IMR-90 (cell line): Measurements from ENCODE around the gene VPS26B. TPM values are rescaled to one million over a fixed set of nuclear protein-coding genes. Genes with fewer than 3 reads are reported as not detected.

Experiments used
- ATAC-seq: fragments of 200-7000 bp; cut with Tn5 transposase; 2 replicates; pipeline ENCODE4 v1.9.1; 2020; ENCODE audit warnings: low read depth, mild to moderate bottlenecking, moderate library complexity
- BruUV-seq: library from RNA; stranded (reverse); fragments of 400-500 nt; replicated peaks from 2 replicates; lab custom pipeline; 2021; lab: Mats Ljungman, UMichigan
- CTCF ChIA-PET: fragments of 300-600 bp; formaldehyde crosslinking; extraction: SDS; loops from one replicate; lab custom pipeline; 2021; ENCODE audit warnings: antibody characterized with exemption; lab: Yijun Ruan, JAX
- POLR2A ChIA-PET: fragments of 300-600 bp; sonication (Branson Sonifier 250); formaldehyde crosslinking; loops from one replicate; lab custom pipeline; 2022; ENCODE audit warnings: antibody characterized with exemption; ENCODE audit not compliant: unreplicated experiment; lab: Charles Lee
- DNase-seq: peaks from one replicate; pipeline ENCODE4 v3.0.0; 2013
- H2AFZ ChIP-seq: replicated peaks from 2 replicates; pipeline ENCODE3; 2013; ENCODE audit warnings: low read length, mild to moderate bottlenecking; ENCODE audit not compliant: poor library complexity
- H2AK5ac ChIP-seq: 2 replicates; pipeline ENCODE4 v1.6.1; 2013; ENCODE audit warnings: low read depth, low read length, inconsistent platforms
- H2AK9ac ChIP-seq: replicated peaks from 2 replicates; pipeline ENCODE3; 2013; ENCODE audit warnings: mild to moderate bottlenecking, low read depth, low read length, moderate library complexity; ENCODE audit not compliant: poor library complexity
- H2BK120ac ChIP-seq: 2 replicates; pipeline ENCODE4 v1.6.1; 2013; ENCODE audit warnings: low read depth, low read length, inconsistent platforms
- H2BK15ac ChIP-seq: 3 replicates; pipeline ENCODE4 v1.6.1; 2013; ENCODE audit warnings: low read depth, low read length, inconsistent platforms
- H2BK20ac ChIP-seq: 2 replicates; pipeline ENCODE4 v1.6.1; 2013; ENCODE audit warnings: low read depth, mild to moderate bottlenecking, inconsistent platforms, low read length, moderate library complexity
- H2BK5ac ChIP-seq: 2 replicates; pipeline ENCODE4 v1.6.1; 2013; ENCODE audit warnings: mild to moderate bottlenecking, low read depth, low read length, inconsistent platforms; ENCODE audit not compliant: poor library complexity, severe bottlenecking
- H3K14ac ChIP-seq: replicated peaks from 2 replicates; pipeline ENCODE4 v1.6.1; 2013; ENCODE audit warnings: low read depth, low read length, inconsistent platforms
- H3K18ac ChIP-seq: 2 replicates; pipeline ENCODE4 v1.6.1; 2013; ENCODE audit warnings: low read depth, low read length, control low read depth
- H3K23ac ChIP-seq: 2 replicates; pipeline ENCODE4 v1.6.1; 2013; ENCODE audit warnings: low read depth, low read length, inconsistent platforms
- H3K27ac ChIP-seq: 2 replicates; pipeline ENCODE4 v1.5.1; 2013; ENCODE audit warnings: mild to moderate bottlenecking, control low read depth, low read length; ENCODE audit not compliant: insufficient read depth
- H3K27me3 ChIP-seq: 2 replicates; pipeline ENCODE4 v1.6.1; 2013; ENCODE audit warnings: low read length; ENCODE audit not compliant: control insufficient read depth, insufficient read depth
- H3K36me3 ChIP-seq: 2 replicates; pipeline ENCODE4 v1.6.1; 2013; ENCODE audit warnings: low read length, mixed read lengths; ENCODE audit not compliant: control insufficient read depth, insufficient read depth
- H3K4ac ChIP-seq: 2 replicates; pipeline ENCODE4 v1.6.1; 2013; ENCODE audit warnings: low read depth, low read length, inconsistent platforms
- H3K4me1 ChIP-seq: 2 replicates; pipeline ENCODE4 v1.6.1; 2013; ENCODE audit warnings: low read length, mixed read lengths; ENCODE audit not compliant: control insufficient read depth, insufficient read depth
- H3K4me2 ChIP-seq: 2 replicates; pipeline ENCODE4 v1.6.1; 2013; ENCODE audit warnings: low read depth, mild to moderate bottlenecking, control low read depth, low read length, moderate library complexity
- H3K4me3 ChIP-seq: 2 replicates; pipeline ENCODE4 v1.5.1; 2013; ENCODE audit warnings: low read depth, mild to moderate bottlenecking, control low read depth, low read length, moderate library complexity; ENCODE audit not compliant: insufficient read depth
- H3K56ac ChIP-seq: 2 replicates; pipeline ENCODE4 v1.6.1; 2013; ENCODE audit warnings: low read length, inconsistent platforms; ENCODE audit not compliant: insufficient read depth; ENCODE audit errors: extremely low read depth
- H3K79me1 ChIP-seq, 2 experiments: 2 replicates each; pipeline ENCODE4 v1.6.1; 2013; ENCODE audit warnings: low read length in 2 of 2, inconsistent platforms in 1 of 2, low read depth in 1 of 2
- H3K9ac ChIP-seq: 2 replicates; pipeline ENCODE4 v1.6.1; 2013; ENCODE audit warnings: low read depth, low read length, control low read depth
- H3K9me1 ChIP-seq: 2 replicates; pipeline ENCODE4 v1.6.1; 2013; ENCODE audit warnings: low read length, inconsistent platforms; ENCODE audit not compliant: insufficient read depth
- H3K9me3 ChIP-seq: 2 replicates; pipeline ENCODE4 v1.6.1; 2013; ENCODE audit warnings: low read length; ENCODE audit not compliant: control insufficient read depth, insufficient read depth
- H4K20me1 ChIP-seq: 2 replicates; pipeline ENCODE4 v1.6.1; 2013; ENCODE audit warnings: low read length, inconsistent platforms; ENCODE audit not compliant: insufficient read depth
- H4K5ac ChIP-seq: 2 replicates; pipeline ENCODE4 v1.6.1; 2013; ENCODE audit warnings: mild to moderate bottlenecking, low read depth, low read length, control low read depth
- H4K8ac ChIP-seq, 2 experiments: 2 replicates each; pipeline ENCODE4 v1.6.1; 2013; ENCODE audit warnings: low read depth in 2 of 2, low read length in 2 of 2, control low read depth in 1 of 2, inconsistent platforms in 1 of 2
- H4K91ac ChIP-seq: 2 replicates; pipeline ENCODE4 v1.6.1; 2013; ENCODE audit warnings: low read depth, low read length, inconsistent platforms; ENCODE audit not compliant: insufficient read depth
- BHLHE40 ChIP-seq: fragments of 150-350 bp; IDR thresholded peaks from 2 replicates; pipeline ENCODE4 v1.6.1; 2016; ENCODE audit warnings: mild to moderate bottlenecking, low read depth, low read length
- CEBPB ChIP-seq: IDR thresholded peaks from 2 replicates; pipeline ENCODE4 v1.6.1; 2012; ENCODE audit warnings: low read depth, low read length, improper control_type of control experiment
- CHD1 ChIP-seq: IDR thresholded peaks from 2 replicates; pipeline ENCODE4 v1.6.1; 2012; ENCODE audit warnings: low read depth, low read length, improper control_type of control experiment
- CTCF ChIP-seq: conservative IDR thresholded peaks from 2 replicates; pipeline ENCODE4 v1.5.1; 2012; ENCODE audit warnings: mild to moderate bottlenecking, low read depth, low read length, improper control_type of control experiment
- ELK1 ChIP-seq: fragments of 150-350 bp; IDR thresholded peaks from 2 replicates; pipeline ENCODE4 v1.6.1; 2016; ENCODE audit warnings: low read depth, mild to moderate bottlenecking, low read length, moderate library complexity, borderline replicate concordance
- FOS ChIP-seq: fragments of 150-350 bp; IDR thresholded peaks from 2 replicates; pipeline ENCODE4 v1.6.1; 2016; ENCODE audit warnings: low read depth, low read length
- MAFK ChIP-seq: IDR thresholded peaks from 2 replicates; pipeline ENCODE4 v1.6.1; 2012; ENCODE audit warnings: low read depth, low read length, improper control_type of control experiment
- MAZ ChIP-seq: IDR thresholded peaks from 2 replicates; pipeline ENCODE4 v1.6.1; 2012; ENCODE audit warnings: low read depth, mild to moderate bottlenecking, low read length, improper control_type of control experiment, moderate library complexity, borderline replicate concordance
- MXI1 ChIP-seq: IDR thresholded peaks from 2 replicates; pipeline ENCODE4 v1.6.1; 2012; ENCODE audit warnings: low read depth, mild to moderate bottlenecking, low read length, moderate library complexity, borderline replicate concordance
- NFE2L2 ChIP-seq: fragments of 150-350 bp; IDR thresholded peaks from 2 replicates; pipeline ENCODE4 v1.6.1; 2016; ENCODE audit warnings: low read depth, mild to moderate bottlenecking, low read length
- POLR2A ChIP-seq: IDR thresholded peaks from 2 replicates; pipeline ENCODE4 v1.6.1; 2012; ENCODE audit warnings: mild to moderate bottlenecking, low read depth, low read length
- RAD21 ChIP-seq: IDR thresholded peaks from 2 replicates; pipeline ENCODE4 v1.6.1; 2012; ENCODE audit warnings: low read length, improper control_type of control experiment
- RCOR1 ChIP-seq: IDR thresholded peaks from 2 replicates; pipeline ENCODE4 v1.6.1; 2012; ENCODE audit warnings: mild to moderate bottlenecking, low read length, improper control_type of control experiment; ENCODE audit not compliant: insufficient replicate concordance
- RFX5 ChIP-seq: IDR thresholded peaks from 2 replicates; pipeline ENCODE4 v1.8.0; 2012; ENCODE audit warnings: low read depth, mild to moderate bottlenecking, low read length, moderate library complexity
- SMC3 ChIP-seq: fragments of 150-350 bp; IDR thresholded peaks from 2 replicates; pipeline ENCODE4 v1.6.1; 2016; ENCODE audit warnings: low read depth, mild to moderate bottlenecking, antibody characterized with exemption, low read length, moderate library complexity
- WGBS, 2 experiments: methylation state at CpG; one replicate each; pipeline versions ENCODE4 v1.1.5 to v1.1.7; 2013; ENCODE audit warnings: missing lambda C conversion rate in 2 of 2; ENCODE audit not compliant: insufficient read length in 1 of 2; ENCODE audit errors: extremely low coverage in 2 of 2; 5-methylcytosine and 5-hydroxymethylcytosine counted together
- dilution Hi-C: fragments of 300-500 bp; cut with HindIII; formaldehyde crosslinking; loops from one replicate; pipeline ENCODE4 v1.14.3; 2018; ENCODE audit warnings: low sequenced_read_pairs; ENCODE audit not compliant: unreplicated experiment
- in situ Hi-C: fragments of 300-500 bp; cut with MboI; formaldehyde crosslinking; loops from 3 replicates; pipeline ENCODE4 v1.14.3; 2019; ENCODE audit warnings: low sequenced_read_pairs, inconsistent platforms, mixed read lengths
- intact Hi-C: fragments of 100-400 bp; cut with micrococcal nuclease; formaldehyde crosslinking; loops from 2 replicates; pipeline ENCODE4 v1.10.0; 2022
- polyA plus RNA-seq, 3 experiments: library from polyadenylated mRNA; depleted of rRNA; stranded (reverse); fragments of >200 nt; gene quantifications; 2 replicates each; pipeline ENCODE4 v1.2.3, GENCODE V29; 2012; ENCODE audit warnings: low replicate concordance in 1 of 3
- total RNA-seq: library from RNA; depleted of rRNA; stranded (reverse); fragments of >200 nt; gene quantifications from 2 replicates; pipeline ENCODE4 v1.2.3, GENCODE V29; 2012
- TF ChIP-seq, protein P1 (sequence below): fragments of 150-350 bp; IDR thresholded peaks from 2 replicates; pipeline ENCODE4 v1.6.1; 2017; ENCODE audit warnings: mild to moderate bottlenecking, antibody characterized with exemption, low read length, low read depth

The VPS26B gene
- total and polyA plus RNA-seq, 2 of the 4 experiments (the other 2 are of a cell fraction): 41.6 to 51.1 TPM

DNA sequence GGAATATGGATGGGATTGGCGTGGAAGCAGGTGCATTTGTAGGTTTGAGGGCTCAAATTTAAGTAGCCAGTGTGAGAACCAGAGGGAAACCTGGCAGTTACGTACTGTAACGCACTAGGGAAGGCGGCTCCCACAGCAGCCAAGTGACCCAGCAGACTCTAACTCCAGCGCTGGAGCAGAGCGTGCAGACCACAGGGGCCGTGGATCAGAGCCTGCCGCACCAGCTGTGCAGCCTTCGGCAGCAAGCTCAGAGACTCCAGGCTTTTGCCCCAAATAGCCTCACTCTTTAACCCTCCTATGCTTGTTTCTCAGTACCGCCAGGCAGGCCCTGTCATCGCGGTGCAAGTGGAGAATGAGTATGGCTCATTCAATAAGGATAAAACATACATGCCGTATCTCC, 64.0 kb downstream of the VPS26B start:
- H2BK5ac ChIP-seq: no peak overlapping the region
- H3K9ac ChIP-seq: no peak overlapping the region
- H3K27ac ChIP-seq: no peak overlapping the region
- intact Hi-C loops: no loop called here
- no peak overlapping the region for H4K91ac ChIP-seq
- no peak overlapping the region for H3K14ac ChIP-seq
- H3K79me1 ChIP-seq: no peaks in the 10 kb centered on the region
- no peak overlapping the region for H3K4ac ChIP-seq
- H4K20me1 ChIP-seq: no peaks in the 10 kb centered on the region
- no peak overlapping the region for H3K56ac ChIP-seq
- TF ChIP-seq POLR2A (no peak), MXI1 (no peak), CTCF (no peak), NFE2L2 (no peak), CEBPB (no peak), FOS (no peak), RCOR1 (no peak), SMC3 (no peak), ELK1 (no peak), RAD21 (no peak), BHLHE40 (no peak), MAFK (no peak), CHD1 (no peak), MAZ (no peak), RFX5 (no peak)
- TF ChIP-seq, protein P1, sequence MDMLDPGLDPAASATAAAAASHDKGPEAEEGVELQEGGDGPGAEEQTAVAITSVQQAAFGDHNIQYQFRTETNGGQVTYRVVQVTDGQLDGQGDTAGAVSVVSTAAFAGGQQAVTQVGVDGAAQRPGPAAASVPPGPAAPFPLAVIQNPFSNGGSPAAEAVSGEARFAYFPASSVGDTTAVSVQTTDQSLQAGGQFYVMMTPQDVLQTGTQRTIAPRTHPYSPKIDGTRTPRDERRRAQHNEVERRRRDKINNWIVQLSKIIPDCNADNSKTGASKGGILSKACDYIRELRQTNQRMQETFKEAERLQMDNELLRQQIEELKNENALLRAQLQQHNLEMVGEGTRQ: no peak
- no peak for ATAC-seq
- dilution Hi-C loops: no loop called here
- H2BK15ac ChIP-seq: no peak overlapping the region
- no peak overlapping the region for H2AFZ ChIP-seq
- no peak overlapping the region for H3K18ac ChIP-seq
- ChIA-PET CTCF (no interaction called here), POLR2A (no interaction called here)
- no peak for DNase-seq
- no peaks in the 10 kb centered on the region for H3K4me1 ChIP-seq
- no peaks in the 10 kb centered on the region for H3K36me3 ChIP-seq
- no peak overlapping the region for H2AK9ac ChIP-seq
- no peak overlapping the region for H3K4me2 ChIP-seq
- no peak overlapping the region for H2BK20ac ChIP-seq
- in situ Hi-C loops: no loop called here
- H2BK120ac ChIP-seq: no peak overlapping the region
- H4K5ac ChIP-seq: no peak overlapping the region
- no peak overlapping the region for H3K23ac ChIP-seq
- 0 out of 2 replicates have a peak, but pooled peaks cover 1% of the 10 kb centered on the region for H3K27me3 ChIP-seq
- WGBS, 2 experiments: 86% methylated on average over 5 of the region's 13 CpGs; no CpG with 5 or more reads in 1 of the 2 experiments
- H3K4me3 ChIP-seq: no peak overlapping the region
- H3K9me3 ChIP-seq: no peaks in the 10 kb centered on the region; the same call in 1 of the 2 replicates
- H3K9me1 ChIP-seq: no peaks in the 10 kb centered on the region
- no TSS peak for BruUV-seq
- H2AK5ac ChIP-seq: no peak overlapping the region
- H4K8ac ChIP-seq: no peak overlapping the region
